HepG2 (cell line): ENCODE results near the gene HIC1. TPM values are rescaled to one million over a fixed set of nuclear protein-coding genes. Genes with fewer than 3 reads are reported as not detected.
A peak's percentile ranks its signal among the peaks of the same experiment; 100 is the strongest.

Experiments
- ARNT2 ChIP-seq: sonication (generic); formaldehyde crosslinking; IDR thresholded peaks from 2 replicates; pipeline ENCODE4 v1.8.0; 2022; ENCODE audit warnings: mild to moderate bottlenecking, low read depth, missing genetic modification reagents, moderate library complexity
- EED ChIP-seq: sonication (generic); formaldehyde crosslinking; IDR thresholded peaks from 2 replicates; pipeline ENCODE4 v1.5.0; 2020; ENCODE audit warnings: mild to moderate bottlenecking, missing genetic modification reagents
- GRHL1 ChIP-seq: sonication (generic); formaldehyde crosslinking; conservative IDR thresholded peaks from 2 replicates; pipeline ENCODE4 v1.8.0; 2022; ENCODE audit warnings: missing genetic modification reagents
- HDAC2 ChIP-seq: sonication (generic); formaldehyde crosslinking; IDR thresholded peaks from 2 replicates; pipeline ENCODE4 v1.4.0; 2020; ENCODE audit warnings: missing genetic modification reagents
- KLF15 ChIP-seq: sonication (generic); formaldehyde crosslinking; IDR thresholded peaks from 2 replicates; pipeline ENCODE4 v1.8.1; 2023; ENCODE audit warnings: borderline replicate concordance, mild to moderate bottlenecking, inconsistent platforms, missing genetic modification reagents, mixed read lengths
- MBNL3 ChIP-seq: fragments of 250-450 bp; sonication (Bioruptor Pico); conservative IDR thresholded peaks from 2 replicates; pipeline ENCODE4 v1.8.0; 2022; ENCODE audit warnings: mild to moderate bottlenecking, inconsistent platforms
- MIER3 ChIP-seq: IDR thresholded peaks from 2 replicates; pipeline ENCODE4 v1.6.1; 2016; ENCODE audit warnings: missing compliant biosample characterization, borderline replicate concordance
- NCOA1 ChIP-seq: sonication (generic); formaldehyde crosslinking; IDR thresholded peaks from 2 replicates; pipeline ENCODE4 v1.9.0; 2021; ENCODE audit warnings: missing genetic modification reagents
- NFIC ChIP-seq: IDR thresholded peaks from 2 replicates; pipeline ENCODE4 v1.6.1; 2012; ENCODE audit warnings: mild to moderate bottlenecking, low read length, inconsistent platforms
- REL ChIP-seq: sonication (generic); formaldehyde crosslinking; conservative IDR thresholded peaks from 2 replicates; pipeline ENCODE4 v1.8.0; 2022; ENCODE audit warnings: mild to moderate bottlenecking, missing genetic modification reagents, moderate library complexity
- REPIN1 ChIP-seq: sonication (generic); formaldehyde crosslinking; IDR thresholded peaks from 2 replicates; pipeline ENCODE4 v1.8.0; 2022; ENCODE audit warnings: missing genetic modification reagents, low read depth, mild to moderate bottlenecking, borderline replicate concordance
- SNAI1 ChIP-seq: sonication (generic); formaldehyde crosslinking; IDR thresholded peaks from 2 replicates; pipeline ENCODE4 v1.5.0; 2020; ENCODE audit warnings: mild to moderate bottlenecking, missing genetic modification reagents, borderline replicate concordance
- SRSF1 ChIP-seq: fragments of 200-400 bp; formaldehyde crosslinking; optimal IDR thresholded peaks from 2 replicates; pipeline ENCODE3; 2017; ENCODE audit warnings: mild to moderate bottlenecking, low read depth, low read length, moderate library complexity
- TAF1 ChIP-seq: sonication (generic); formaldehyde crosslinking; IDR thresholded peaks from 2 replicates; pipeline ENCODE4 v1.4.0; 2020; ENCODE audit warnings: missing genetic modification reagents
- ZBTB1 ChIP-seq: sonication (generic); formaldehyde crosslinking; IDR thresholded peaks from 2 replicates; pipeline ENCODE4 v1.4.0; 2020; ENCODE audit warnings: missing genetic modification reagents, borderline replicate concordance
- ZBTB26 ChIP-seq: IDR thresholded peaks from 2 replicates; pipeline ENCODE4 v1.6.1; 2016; ENCODE audit warnings: missing compliant biosample characterization, missing genetic modification reagents, borderline replicate concordance
- ZNF256 ChIP-seq: sonication (generic); formaldehyde crosslinking; conservative IDR thresholded peaks from 2 replicates; pipeline ENCODE4 v1.4.0; 2020; ENCODE audit warnings: missing genetic modification reagents
- ZNF318 ChIP-seq: sonication (generic); formaldehyde crosslinking; IDR thresholded peaks from 2 replicates; pipeline ENCODE4 v1.4.0; 2020; ENCODE audit warnings: mild to moderate bottlenecking, missing genetic modification reagents
- ZNF672 ChIP-seq: sonication (generic); formaldehyde crosslinking; IDR thresholded peaks from 2 replicates; pipeline ENCODE4 v1.8.1; 2022; ENCODE audit warnings: missing genetic modification reagents
- polyA plus RNA-seq, 8 experiments: library from polyadenylated mRNA; depleted of rRNA in 3 of 8; stranded (reverse) in 7 of 8; unstranded in 1 of 8; fragments of >200 nt; fragmentation: Illumina TruSeq in 4 of 8; extraction: Trizol in 4 of 8; gene quantifications; 2 replicates each; pipeline versions ENCODE4 v1.2.1 to v1.2.3, GENCODE V29; 2011 to 2016; ENCODE audit warnings: low read depth in 4 of 8, missing spikeins in 1 of 8, mixed read lengths in 1 of 8; ENCODE audit not compliant: insufficient read depth in 1 of 8
- total RNA-seq, 5 experiments: library from RNA; depleted of rRNA; stranded (reverse); fragments of >200 nt; fragmentation: Illumina TruSeq; extraction: Trizol; gene quantifications; 2 replicates each; pipeline ENCODE4 v1.2.3, GENCODE V29; 2016; ENCODE audit warnings: low read depth in 1 of 5

HIC1 gene
- total and polyA plus RNA-seq, 2 of the 13 experiments (the other 11 are each of a cell fraction or from before 2014, with no cell fraction given): 0.04 to 0.31 TPM

- TF ChIP-seq REPIN1 (CRISPR knock-in tag): peak; percentile 69; the same call in 1 of the 2 replicates
- TF ChIP-seq TAF1 (CRISPR knock-in tag): no peak
- TF ChIP-seq GRHL1 (CRISPR knock-in tag): no peak
- TF ChIP-seq ZNF256 (CRISPR knock-in tag): no peak
- peak; percentile 43; the same call in 1 of the 2 replicates for TF ChIP-seq MIER3 (CRISPR knock-in tag)
- TF ChIP-seq EED: no peak
- TF ChIP-seq NFIC: no peak
- no peak for TF ChIP-seq SNAI1 (CRISPR knock-in tag)
- TF ChIP-seq ZNF318 (CRISPR knock-in tag): no peak
- no peak for TF ChIP-seq ZBTB1 (CRISPR knock-in tag)
- TF ChIP-seq HDAC2 (CRISPR knock-in tag): peak; percentile 68; the same call in 1 of the 2 replicates
- 0 out of 2 replicates have a peak, but pooled peaks have one; percentile 45 for TF ChIP-seq ARNT2 (CRISPR knock-in tag)
- no peak for TF ChIP-seq MBNL3 (CRISPR knock-in tag)
- TF ChIP-seq REL (CRISPR knock-in tag): no peak
- no peak for TF ChIP-seq SRSF1
- 0 out of 2 replicates have a peak, but pooled peaks have one; percentile 25 for TF ChIP-seq NCOA1 (CRISPR knock-in tag)
- TF ChIP-seq ZBTB26 (CRISPR knock-in tag): peak; percentile 64; the same call in 1 of the 2 replicates
- no peak for TF ChIP-seq KLF15 (CRISPR knock-in tag)
- no peak for TF ChIP-seq ZNF672 (CRISPR knock-in tag)
Measured at GRCh38 chr17:2094891-2095535, 40.1 kb downstream of the HIC1 start (continued).
